ENCODE results near the gene TNFRSF18.
A peak's percentile ranks its signal among the peaks of the same experiment; 100 is the strongest.

TNFRSF18 gene

DNA sequence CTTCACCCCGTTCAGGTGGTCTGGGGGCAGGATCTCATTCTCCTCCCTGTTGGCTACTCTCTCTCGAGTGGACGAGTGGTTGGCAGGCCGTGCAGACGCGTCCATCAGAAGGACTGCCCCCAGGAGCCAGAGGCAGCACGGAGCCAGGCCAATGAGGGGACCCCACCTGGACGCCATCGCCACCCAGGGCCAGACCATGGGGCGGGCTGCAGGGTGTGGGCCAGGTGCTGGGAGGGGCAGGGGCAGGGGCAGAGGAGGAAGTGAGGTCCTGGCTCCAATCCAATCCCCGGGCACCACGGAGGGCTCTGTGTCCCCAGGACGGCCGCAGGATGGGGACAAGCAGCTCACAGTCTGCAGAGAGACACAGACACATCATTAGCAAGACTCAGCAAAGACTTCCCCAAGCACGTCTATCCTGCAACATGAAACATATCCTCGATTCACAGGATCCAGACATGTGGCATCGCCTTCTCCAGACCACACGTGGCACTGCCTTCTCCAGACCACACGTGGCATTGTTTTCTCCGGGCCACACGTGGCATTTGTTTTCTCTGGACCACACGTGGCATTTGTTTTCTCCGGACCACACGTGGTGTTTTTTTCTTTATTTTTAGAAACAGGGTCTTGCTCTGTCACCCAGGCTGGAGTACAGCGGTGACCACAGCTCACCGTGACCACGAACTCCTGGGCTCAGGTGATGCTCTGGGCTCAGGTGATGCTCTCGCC lies 22.4 kb upstream of the TNFRSF18 start:
- DNase-seq (ENCODE audit: low spot score) (no peak), FAIRE-seq (no peak)

DNA sequence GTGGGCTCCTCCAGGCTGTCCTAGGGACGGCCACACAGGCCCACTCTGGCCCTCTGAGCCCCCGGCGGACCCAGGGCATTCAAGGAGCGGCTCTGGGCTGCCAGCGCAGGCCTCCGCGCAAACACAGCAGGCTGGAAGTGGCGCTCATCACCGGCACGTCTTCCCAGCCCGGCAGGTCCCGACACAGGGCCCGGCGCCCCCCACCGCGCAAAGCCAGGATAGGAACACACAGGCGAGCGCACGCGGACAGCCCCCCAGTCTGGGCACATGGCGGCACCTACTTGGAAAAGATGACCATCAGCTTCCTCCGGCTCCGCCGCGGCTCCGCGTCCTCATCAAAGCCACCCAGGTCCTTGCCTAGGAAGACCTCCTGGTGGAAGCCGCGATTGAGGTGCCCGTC lies 21.8 kb upstream of the TNFRSF18 start:
- no peak for FAIRE-seq
- no peak for DNase-seq (ENCODE audit: low spot score)

DNA sequence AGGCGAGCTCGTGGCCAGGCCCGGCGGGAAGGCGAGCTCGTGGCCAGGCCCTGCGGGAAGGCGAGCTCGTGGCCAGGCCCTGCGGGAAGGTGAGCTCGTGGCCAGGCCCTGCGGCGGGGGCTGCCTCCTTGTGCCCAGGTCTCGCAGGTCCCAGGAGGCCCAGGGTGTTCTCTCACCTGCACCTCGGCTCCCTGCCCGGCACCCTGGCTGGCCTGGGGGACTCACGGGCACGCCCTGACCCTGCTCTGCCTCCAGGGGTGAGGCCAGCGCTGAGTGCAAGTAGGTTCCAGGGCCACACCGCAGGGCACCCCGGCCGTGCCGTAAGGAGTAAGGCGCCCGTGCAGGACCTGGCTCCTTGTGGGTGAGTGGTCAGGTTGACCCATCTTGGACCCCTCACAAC lies 21.0 kb upstream of the TNFRSF18 start:
- FAIRE-seq (no peak), DNase-seq (ENCODE audit: low spot score) (no peak)

DNA sequence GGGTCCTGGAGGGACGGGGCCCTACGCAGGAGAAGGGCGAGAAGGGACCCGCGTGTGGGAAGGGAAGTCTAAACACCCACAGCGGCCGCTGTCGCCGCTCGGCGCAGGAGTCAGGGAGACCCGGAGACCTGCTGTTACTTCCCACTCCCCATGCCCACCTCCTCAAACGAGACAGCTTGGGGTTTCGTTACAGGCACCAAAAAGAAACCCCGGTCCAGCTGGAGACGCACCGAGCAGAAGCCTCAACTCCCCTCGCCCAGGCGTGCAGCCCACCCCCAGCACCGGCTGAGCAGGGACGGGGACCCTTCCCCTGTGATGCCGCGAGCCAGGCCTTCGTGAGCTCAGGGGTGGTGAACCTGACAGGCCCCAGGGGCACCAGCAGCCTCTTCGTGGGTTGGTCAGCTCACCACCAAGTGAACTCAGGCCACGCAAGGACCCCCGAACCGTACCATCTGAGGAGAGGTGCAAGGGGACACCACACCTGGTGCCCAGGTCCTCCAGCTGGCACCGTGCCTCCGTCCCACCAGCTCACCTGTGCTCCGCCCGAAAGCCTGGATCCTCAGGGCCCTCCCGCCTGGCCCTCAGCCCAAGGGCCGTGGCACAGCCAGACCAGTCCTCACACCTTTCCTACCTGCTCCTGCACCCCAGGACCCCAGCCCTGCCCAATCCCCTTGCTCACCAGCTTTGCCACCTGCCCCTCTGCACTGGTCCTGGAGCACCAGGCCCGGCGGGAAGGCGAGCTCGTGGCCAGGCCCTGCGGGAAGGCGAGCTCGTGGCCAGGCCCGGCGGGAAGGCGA lies 20.4 kb upstream of the TNFRSF18 start:
- FAIRE-seq (no peak), DNase-seq (ENCODE audit: low spot score) (no peak)

DNA sequence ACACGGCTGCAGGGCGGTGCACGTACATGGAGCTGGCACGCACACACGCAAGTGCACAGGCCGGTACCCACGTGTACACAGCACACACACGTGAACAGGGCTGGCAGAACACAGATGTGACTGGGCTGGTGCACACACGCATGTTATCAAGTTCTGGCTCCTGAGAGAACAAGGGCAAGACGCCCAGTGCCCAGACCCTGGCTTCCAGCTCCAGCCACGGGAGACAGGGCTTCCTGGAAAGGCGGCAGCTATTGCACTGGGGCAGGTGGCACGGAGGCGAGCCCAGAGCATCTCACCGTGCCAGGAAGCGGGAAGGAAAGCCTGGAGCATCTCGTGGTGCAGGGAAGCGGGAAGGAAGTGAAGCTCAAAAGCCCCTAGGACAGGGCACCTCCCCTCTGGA lies 19.5 kb upstream of the TNFRSF18 start:
- FAIRE-seq = no peak
- no peak for DNase-seq (ENCODE audit: low spot score)

DNA sequence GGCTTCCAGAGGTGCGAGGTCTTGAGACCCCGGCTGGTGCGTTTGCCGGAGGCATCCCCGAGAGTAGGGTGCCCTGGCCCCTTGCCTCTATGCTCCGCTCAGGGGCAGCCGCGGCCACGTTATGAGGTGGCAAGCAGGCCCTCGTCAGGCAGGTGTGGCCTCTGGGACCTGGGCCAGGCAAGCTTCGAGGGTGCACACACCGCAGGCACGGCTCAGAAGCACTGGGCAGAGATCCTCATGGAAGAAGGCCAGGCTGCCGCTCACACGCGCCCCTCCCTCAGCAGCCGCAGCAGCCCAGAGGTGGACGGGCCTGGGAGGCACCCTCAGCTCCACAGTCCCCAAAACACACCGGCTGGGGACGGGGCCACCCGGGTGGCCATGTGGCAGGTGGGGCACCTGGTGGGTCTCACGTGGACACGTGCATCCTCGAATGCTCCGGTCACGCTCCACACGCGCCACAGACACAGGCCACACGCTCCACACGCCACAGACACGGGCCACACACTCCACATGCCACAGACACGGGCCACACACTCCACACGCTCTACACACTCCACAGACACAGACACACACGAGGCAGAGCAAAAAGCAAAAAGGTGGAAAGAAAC lies 18.9 kb upstream of the TNFRSF18 start:
- FAIRE-seq = no peak
- DNase-seq (ENCODE audit: low spot score) = no peak

DNA sequence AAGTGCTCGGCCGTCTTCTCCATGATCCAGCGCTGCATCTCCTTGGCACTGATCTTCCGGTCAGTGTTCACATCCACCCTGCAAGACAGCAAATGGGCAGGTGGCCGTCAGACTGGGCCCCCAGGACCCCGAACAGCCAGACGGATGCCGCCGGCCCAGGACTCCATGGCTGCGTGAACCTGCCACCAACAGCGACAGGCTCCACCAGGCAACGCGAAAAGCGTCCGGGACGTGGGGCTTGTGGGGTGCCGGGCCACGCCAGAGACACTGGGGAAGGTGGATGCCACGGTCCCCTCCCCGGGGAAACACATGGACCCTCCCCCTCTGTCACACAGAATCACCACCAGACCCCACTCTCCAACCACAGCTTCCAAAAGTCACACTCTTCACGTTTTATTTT lies 17.5 kb upstream of the TNFRSF18 start:
- DNase-seq (ENCODE audit: low spot score) (no peak), FAIRE-seq (no peak)

DNA sequence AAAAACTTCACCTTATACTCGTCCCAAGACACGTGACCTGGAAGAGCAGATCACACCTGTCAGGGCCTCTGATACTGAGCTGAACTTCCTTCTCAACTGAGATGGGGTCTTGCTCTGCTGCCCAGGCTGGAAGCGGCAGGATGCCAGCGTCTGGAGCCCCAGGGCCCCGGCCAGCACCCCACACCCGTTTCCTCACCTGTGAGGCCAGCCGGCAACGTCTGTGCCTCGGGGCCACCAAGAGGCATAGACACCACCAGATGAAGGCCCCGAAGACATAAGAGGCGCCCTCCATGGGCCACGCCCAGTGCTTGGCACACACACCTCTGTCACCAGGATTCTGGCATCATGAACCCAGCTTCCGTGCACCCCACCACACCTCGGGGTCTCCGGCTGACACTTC lies 16.9 kb upstream of the TNFRSF18 start:
- FAIRE-seq = no peak
- DNase-seq (ENCODE audit: low spot score) = no peak

DNA sequence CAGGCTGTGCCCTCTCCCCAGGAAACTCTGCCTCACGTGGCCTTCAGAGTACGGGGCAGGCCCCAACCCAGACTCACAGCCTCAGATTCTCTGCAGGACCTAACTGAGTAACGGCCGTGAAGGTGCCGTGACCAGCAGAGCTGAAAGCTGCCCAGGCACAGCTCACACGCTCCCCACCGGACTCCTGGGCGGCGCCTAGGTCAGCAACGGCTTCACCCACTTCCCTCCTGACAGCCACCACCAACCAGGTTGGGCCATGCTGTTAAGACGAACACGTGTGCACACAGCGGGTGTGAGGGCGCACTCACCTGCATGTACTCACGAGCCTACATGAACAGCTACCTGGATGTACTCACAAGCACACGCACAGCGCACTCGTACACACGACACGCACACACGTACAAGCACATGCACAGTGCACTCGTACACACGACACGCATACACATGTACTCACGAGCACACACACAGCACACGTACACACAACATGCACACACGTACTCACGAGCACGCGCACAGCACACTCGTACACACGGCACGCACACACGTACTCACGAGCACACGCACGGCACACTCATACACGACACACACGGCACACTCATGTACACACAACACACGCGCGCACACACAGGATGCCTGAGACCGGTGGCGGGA lies 16.3 kb upstream of the TNFRSF18 start:
- no peak for DNase-seq (ENCODE audit: low spot score)
- FAIRE-seq = peak; percentile 82

DNA sequence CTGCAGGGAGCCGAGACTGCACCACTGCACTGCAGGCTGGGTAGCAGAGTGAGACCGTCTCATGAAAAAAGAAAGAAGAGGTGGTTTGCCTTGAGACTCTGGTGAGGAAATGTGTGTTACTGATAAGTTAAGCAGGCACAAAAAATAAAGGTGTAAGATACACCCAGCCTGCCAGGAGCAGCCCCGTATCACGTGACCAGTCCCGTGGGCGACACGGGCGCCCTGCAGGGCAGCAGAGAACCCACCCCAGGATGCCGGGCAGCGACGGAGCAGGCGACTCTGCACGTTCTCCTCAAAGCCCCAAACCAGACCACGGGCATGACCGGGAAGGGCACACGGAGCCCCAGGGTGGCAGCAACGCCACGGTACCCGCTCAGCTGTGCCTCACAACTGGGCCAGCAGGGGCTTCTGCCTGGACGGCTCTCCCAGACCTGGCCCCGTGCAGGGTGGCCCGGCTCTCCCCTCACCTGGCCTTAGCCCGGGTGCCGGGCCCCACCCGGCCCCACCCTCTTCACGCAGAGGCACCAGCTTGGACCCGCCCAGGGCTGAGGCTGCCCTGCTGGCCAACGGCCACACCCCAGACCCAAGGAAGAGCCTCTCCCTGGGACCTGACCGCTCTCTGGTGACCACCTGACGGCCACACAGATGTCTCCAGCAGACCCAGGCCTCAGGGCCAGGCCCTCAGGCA lies 15.6 kb upstream of the TNFRSF18 start:
- no peak for DNase-seq (ENCODE audit: low spot score)
- FAIRE-seq = no peak

DNA sequence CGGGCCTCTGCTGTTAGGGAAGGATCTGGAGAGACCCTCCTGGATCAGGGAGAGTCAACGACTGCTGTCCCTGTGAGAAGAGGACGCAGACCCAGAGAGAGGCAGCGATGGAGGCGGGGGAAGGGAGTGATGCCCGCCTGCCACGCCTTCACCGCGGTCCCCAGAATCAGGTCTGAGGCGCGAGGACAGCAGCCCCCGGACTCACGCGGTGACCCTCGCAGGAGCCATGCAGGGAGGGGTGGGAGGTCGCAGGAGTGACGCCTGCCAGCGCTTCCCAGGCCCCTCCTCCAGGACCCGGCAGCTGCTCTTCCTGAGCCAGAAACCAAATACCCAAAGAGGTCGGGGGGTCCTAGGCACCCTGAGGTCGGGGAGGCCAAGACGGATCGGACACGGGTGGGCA lies 13.8 kb upstream of the TNFRSF18 start:
- DNase-seq (ENCODE audit: low spot score) = no peak
- no peak for FAIRE-seq

DNA sequence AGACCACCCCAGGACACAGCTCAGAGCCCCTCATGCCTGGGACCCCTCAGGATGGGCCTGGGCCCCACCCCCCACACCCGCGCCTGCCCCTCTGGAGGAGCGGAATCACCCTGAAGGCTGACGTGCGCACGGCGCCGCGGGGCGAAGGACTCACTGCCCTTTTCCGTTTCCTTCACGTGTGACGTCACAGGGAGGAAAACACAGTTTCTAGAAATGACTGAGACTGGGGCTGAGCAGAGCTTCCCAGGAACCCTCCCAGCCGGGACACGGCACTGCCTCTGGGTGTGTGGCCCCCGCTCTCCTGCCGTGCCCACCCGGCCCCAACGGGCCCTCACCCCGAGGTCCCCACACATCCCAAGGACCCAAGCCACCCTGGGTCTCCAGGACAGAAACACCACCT lies 12.9 kb upstream of the TNFRSF18 start:
- DNase-seq (ENCODE audit: low spot score) = no peak
- FAIRE-seq = no peak

DNA sequence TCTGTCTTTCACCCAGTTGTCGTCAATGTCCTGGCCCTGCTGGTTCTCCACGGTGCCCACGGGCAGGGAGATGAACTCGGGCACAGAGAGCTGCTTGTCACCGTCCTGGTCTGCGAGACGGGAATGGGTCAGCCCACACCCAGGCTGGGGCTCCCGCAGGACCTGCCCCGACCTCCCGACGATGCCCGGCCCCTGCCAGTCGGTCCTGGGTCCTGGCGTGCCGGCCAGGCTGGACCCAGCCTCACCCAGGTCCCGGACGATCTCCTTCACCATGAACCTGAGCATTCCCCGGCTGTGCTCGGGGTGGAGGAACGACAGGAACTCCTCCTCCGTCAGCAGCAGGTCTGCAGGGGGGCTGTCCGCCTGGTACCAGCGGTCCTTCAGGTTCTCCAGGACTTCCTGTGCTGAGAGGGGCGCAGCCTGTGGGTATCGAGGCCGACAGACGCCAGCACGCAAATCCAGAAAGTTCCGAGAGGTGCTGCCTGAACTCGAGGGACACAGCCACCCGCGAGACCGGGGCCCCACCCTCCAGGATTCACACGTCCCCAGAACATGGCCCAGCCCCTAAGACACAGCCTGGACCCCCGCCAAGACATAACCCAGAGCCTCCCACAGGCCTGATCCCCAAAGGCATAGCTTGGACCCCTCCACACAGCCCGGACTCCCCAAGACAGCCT lies 12.3 kb upstream of the TNFRSF18 start:
- DNase-seq (ENCODE audit: low spot score) (no peak), FAIRE-seq (no peak)

DNA sequence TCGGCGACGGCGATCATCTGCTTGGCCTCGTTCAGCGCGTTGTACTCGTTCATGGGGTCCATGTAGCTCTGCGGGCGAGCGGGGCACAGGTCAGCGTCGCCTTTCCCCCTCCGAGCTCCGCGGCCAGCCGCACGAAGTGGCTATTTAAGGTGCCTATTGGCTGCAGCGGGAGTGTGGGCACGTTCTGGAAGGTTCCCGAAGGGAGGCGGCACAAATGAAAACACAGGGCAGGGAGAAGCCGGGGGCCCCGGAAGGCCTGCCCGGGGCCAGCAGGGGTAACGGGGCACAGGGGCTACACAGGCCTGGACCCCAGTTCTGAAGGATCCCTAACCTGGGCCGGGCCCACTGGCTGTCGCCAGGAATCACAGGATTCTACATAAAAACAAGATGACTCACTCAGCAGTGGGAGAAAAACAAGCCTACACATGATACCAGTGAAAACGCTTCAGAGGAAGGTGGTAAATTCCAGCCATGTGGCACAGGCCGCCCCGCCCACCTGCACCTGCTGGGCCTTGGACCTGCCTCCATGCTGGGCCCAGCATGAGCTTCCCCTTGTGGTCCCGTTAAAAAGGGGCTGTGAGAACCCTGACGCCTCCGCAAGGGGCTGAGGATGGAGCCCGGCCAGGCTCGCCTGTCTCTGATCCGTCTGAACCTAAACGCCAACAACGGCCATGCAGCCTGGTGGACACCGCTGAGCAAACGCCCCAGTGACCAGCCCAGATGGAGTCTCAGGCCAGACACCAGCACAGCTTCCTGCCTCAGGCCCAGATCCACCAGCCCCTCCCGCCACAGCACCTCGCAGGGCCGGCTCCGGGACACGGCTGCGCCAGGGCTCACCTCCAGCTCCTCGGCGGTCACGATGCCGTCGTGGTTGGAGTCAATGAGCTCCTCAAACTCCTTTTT lies 11.5 kb upstream of the TNFRSF18 start:
- DNase-seq (ENCODE audit: low spot score) (no peak), FAIRE-seq (no peak)

DNA sequence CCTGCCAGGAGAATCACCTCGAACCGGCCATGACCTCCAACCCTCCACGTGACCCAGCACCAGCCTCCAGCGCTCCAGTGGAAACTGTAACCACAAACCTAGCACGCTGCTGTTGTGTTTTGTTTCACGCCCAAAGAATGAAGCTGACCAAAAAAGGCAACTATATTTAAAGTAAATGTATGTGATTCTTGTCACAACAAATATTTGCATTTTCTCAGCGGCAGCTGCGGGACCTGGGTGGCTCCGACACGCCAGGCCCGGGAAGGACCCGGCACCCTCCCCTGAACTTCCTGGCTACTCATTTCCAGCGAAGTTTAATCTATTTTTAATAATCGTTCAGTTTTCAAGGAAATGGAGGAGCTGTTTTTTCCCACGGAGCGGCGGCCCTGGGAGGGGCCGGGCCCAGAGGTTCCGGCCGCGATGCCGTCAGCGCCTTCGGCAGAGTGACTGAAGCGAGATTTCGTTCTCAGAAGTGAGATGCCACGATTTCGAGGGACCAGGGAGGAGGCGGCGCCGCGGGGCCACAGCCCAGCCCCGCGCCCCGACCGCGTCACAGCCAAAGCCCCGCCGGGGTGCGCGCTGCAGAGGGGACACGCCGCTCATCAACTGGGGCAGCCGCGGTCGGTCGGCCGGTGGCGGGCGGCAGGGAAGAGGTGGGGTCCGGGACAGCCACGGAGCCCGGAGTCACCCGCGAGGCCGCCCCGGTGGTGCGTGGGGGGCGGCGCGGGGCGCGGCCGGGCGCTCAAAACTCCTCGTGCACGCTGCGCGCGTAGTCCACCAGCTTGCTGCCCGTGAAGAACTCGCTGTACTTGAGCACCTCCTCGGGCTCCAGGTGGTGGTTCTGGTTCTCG lies 10.6 kb upstream of the TNFRSF18 start:
- no peak for FAIRE-seq
- DNase-seq (ENCODE audit: low spot score) = no peak

DNA sequence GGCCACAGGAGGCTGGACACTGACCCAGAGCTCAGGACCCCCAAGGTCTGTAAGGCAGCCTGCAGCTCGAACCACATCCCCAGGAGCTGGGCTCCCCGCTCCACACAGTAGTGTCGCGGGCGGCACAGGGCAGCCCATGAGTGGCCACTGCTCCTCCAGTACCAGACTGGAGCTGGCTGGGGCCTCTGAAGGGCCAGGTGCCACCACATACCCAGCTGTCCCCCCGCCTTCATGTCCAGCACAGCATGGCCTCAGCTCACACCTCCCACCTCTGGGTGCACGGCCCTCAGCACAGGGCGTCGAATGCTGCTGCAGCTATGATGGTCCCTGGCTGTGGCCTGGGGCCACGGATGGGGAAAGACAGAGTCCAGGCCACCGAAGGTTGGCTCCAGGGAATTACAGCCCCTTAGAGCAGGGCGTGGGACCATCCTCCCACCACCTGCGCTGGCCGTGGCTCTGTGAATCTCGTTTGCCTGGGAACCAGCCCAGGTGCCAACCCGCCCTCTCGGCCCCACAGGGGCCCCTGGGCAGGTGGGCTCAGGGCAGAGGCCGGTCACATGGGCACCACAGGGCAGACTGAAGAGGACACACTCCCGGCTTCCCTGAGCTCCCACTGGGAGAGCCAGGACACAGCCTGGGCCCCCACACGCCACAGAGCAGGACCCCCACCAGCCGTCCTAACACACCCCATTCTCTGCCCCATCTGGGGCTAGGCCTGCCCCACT lies 9.7 kb upstream of the TNFRSF18 start:
- FAIRE-seq = no peak

DNA sequence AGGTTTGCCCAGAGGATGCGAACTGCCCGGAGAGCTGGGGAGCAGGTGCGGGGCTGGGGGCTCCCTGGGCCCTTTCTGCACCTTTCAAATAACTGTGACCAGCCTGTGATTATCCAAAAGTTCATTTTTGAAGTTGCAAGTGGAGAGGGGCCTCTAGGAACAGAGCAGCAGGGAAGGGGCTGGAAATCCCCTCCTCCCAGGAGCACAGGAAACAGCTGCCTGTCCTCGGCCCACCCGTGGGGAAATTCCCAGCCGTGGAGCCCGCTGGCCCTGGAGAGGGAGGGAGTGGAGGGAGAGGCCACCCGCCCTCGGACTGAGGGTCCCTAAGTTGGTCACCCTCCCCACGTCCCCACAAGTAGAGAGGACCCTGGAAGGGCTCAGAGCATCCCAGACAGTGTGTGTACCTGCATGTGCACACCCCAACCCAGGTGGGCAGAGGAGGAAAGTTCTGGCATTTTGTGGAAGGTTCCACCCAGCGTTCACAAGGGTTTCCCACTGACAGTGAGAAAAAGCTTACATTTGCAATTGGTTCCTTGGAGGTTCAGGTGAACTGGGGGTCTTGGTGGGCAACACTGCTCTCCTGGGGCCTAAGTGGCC lies 8.8 kb upstream of the TNFRSF18 start:
- FAIRE-seq (no peak), DNase-seq (ENCODE audit: low spot score) (no peak)

More for the DNA sequence above, 9.7 kb upstream of the TNFRSF18 start:
- DNase-seq (ENCODE audit: low spot score) = no peak
